ENCODE results near the gene SEC23A. TPM values are rescaled to one million over a fixed set of nuclear protein-coding genes. Genes with fewer than 3 reads are reported as not detected.
A peak's percentile ranks its signal among the peaks of the same experiment; 100 is the strongest.
"Not testable (repeated sequence)": the region's sequence is repeated elsewhere in the genome, so short reads cannot be mapped to it uniquely, and the experiment has no call there.

Gene SEC23A
- total and polyA plus RNA-seq, 5 experiments from 2014 or later, result 21.0 to 53.7 (median 28.5) TPM

GRCh38 chr14:39085933-39086332, 17.1 kb downstream of the SEC23A start:
- ATAC-seq (no peak), DNase-seq (no peak)
- peaks cover 0 to 88% (median 31%) of the 10 kb centered on the region in 3 donors for H3K36me3 Mint-ChIP-seq
- H3K4me1 Mint-ChIP-seq, result peaks cover 0 to 14% (median 10%) of the 10 kb centered on the region in 4 donors
- POLR2A ChIA-PET, result no interaction called here
- no peaks in the 10 kb centered on the region for H3K9me3 Mint-ChIP-seq
- H3K27ac Mint-ChIP-seq, result peak overlapping the region in 1 of 10 donors; percentile 37
- H3K4me3 Mint-ChIP-seq, result no peak overlapping the region
- no peaks in the 10 kb centered on the region for H3K27me3 Mint-ChIP-seq

GRCh38 chr14:39083127-39083526, 19.9 kb downstream of the SEC23A start:
- Mint-ChIP-seq H3K4me3 (no peak overlapping the region), H3K9me3 (no peaks in the 10 kb centered on the region), H3K4me1 (peaks cover 0 to 11% (median 6%) of the 10 kb centered on the region in 4 donors), H3K36me3 (peaks cover 4 to 86% (median 28%) of the 10 kb centered on the region in 3 donors), H3K27ac (peak overlapping the region in 7 of 10 donors; percentile 3 to 68 (median 30)), H3K27me3 (no peaks in the 10 kb centered on the region)
- POLR2A ChIA-PET, result no interaction called here
- DNase-seq (no peak), ATAC-seq (no peak)

- Mint-ChIP-seq H3K4me3 (no peak overlapping the region), H3K9me3 (no peaks in the 10 kb centered on the region), H3K36me3 (peaks cover 7 to 87% (median 28%) of the 10 kb centered on the region in 3 donors), H3K27me3 (no peaks in the 10 kb centered on the region), H3K4me1 (peaks cover 0 to 7% (median 6%) of the 10 kb centered on the region in 4 donors), H3K27ac (peak overlapping the region in 3 of 10 donors; percentile 37 to 60 (median 50))
- DNase-seq (no peak), ATAC-seq (no peak)
- POLR2A ChIA-PET, result no interaction called here
Measured at GRCh38 chr14:39080886-39081285, 22.1 kb downstream of the SEC23A start.

- Mint-ChIP-seq H3K36me3 (peaks cover 5 to 85% (median 33%) of the 10 kb centered on the region in 3 donors), H3K27me3 (no peaks in the 10 kb centered on the region), H3K27ac (no peak overlapping the region), H3K4me1 (peaks cover 2 to 16% (median 8%) of the 10 kb centered on the region in 4 donors), H3K9me3 (no peaks in the 10 kb centered on the region), H3K4me3 (no peak overlapping the region)
- POLR2A ChIA-PET, result no interaction called here
- DNase-seq (no peak), ATAC-seq (no peak)
Measured at GRCh38 chr14:39071096-39071495, 31.9 kb downstream of the SEC23A start.

DNA sequence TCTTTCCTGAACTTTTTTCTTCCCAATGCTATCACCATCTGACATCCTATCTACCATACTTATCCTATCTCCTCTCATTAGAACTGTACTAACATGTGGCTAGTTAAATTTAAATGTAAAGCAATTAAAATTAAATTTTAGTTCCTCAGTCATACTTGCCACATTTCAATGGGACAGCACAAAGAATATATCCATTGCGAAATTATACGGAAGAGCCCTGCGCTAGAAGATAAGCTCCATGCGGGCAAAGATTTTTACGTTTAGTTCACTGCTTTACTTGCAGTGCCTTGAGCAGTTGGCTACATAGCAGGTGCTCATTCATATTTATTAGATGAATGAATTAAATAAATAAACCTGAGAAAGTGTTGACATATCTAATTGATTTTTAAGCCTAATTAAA, 33.1 kb downstream of the SEC23A start:
- H3K36me3 Mint-ChIP-seq, result peaks cover 7 to 85% (median 41%) of the 10 kb centered on the region in 3 donors
- no peak for DNase-seq
- no peak for ATAC-seq
- no peaks in the 10 kb centered on the region for H3K9me3 Mint-ChIP-seq
- H3K4me3 Mint-ChIP-seq, result no peak overlapping the region
- H3K4me1 Mint-ChIP-seq, result peaks cover 2 to 16% (median 10%) of the 10 kb centered on the region in 4 donors
- no peaks in the 10 kb centered on the region for H3K27me3 Mint-ChIP-seq
- H3K27ac Mint-ChIP-seq, result peak overlapping the region in 3 of 10 donors; percentile 1 to 15 (median 4)
- POLR2A ChIA-PET, result no interaction called here

DNA sequence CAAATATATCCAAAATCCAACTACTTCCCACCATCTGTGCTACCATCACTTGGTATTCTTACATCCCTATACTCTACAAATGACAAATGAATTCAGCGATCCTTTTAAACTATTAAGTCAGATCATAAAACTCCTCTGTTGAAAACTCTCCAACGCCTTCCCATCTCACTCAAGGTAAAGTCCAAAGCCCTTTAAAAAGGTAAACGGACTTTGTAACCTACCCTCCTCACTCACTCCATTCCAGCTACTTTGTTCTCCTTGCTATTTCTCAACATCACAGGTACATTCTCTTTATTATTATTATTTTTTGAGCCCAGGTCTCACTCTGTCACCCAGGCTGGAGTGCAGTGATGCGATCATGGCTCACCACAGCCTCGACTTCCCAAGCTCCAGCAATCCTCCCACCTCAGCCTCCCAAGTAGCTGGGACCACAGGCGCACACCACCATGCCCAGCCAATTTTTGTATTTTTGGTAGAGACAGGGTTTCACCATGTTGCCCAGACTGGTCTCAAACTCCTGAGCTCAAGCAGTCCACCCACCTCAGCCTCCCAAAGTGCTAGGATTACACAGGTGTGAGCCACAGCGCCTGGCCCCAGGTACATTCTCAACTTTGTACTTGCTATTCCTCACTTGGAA, 33.7 kb downstream of the SEC23A start:
- H3K4me1 Mint-ChIP-seq, result peaks cover 2 to 16% (median 10%) of the 10 kb centered on the region in 4 donors
- H3K27me3 Mint-ChIP-seq, ATAC-seq, DNase-seq, H3K9me3 Mint-ChIP-seq, H3K4me3 Mint-ChIP-seq, POLR2A ChIA-PET: not testable (repeated sequence)
- H3K36me3 Mint-ChIP-seq, result peaks cover 9 to 86% (median 43%) of the 10 kb centered on the region in 3 donors
- peak overlapping the region in 5 of 10 donors; percentile 1 to 80 (median 12) for H3K27ac Mint-ChIP-seq

DNA sequence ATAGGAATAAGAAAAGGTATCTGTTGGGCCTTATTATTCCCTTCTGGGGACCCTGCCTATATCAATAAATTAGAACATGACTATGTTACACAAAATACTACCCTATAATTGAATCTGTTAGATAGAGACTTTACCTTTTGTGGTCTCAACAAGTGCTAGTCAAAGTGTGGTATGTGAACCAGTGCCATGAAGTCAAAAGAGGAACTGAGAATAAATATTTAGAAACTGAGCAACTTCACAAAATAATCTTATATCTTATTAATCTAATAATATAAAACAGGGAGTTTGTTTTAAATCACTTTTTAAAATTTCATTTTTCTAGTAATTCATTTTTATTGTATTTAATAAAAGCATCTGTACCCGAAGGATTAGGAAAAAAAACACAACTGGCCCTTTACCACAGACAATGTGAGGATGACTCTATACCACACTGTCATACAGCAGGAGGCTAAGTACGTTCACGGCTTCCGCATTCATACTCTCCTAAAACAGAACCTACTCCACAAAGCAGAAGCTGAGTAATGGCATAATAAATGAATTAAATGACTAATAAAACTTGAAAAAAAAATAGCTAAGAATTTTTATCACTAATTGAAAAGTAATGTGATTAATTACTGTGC, 42.1 kb downstream of the SEC23A start:
- H3K9me3 Mint-ChIP-seq, result peaks cover 0 to 31% (median 17%) of the 10 kb centered on the region in 9 donors
- H3K27me3 Mint-ChIP-seq, result no peaks in the 10 kb centered on the region
- ATAC-seq, result no peak
- no peak overlapping the region for H3K4me3 Mint-ChIP-seq
- H3K4me1 Mint-ChIP-seq, result peaks cover 0 to 10% (median 1%) of the 10 kb centered on the region in 4 donors
- no peak for DNase-seq
- no peak overlapping the region for H3K27ac Mint-ChIP-seq
- H3K36me3 Mint-ChIP-seq, result peaks cover 51 to 82% (median 79%) of the 10 kb centered on the region in 3 donors
- POLR2A ChIA-PET, result interaction anchor here (0.6 kb wide), 1 partner anchor 794 kb away, joined by 3 read pairs; no protein-coding TSS in a partner anchor

GRCh38 chr14:39055786-39056474, 47.1 kb downstream of the SEC23A start:
- Mint-ChIP-seq H3K9me3 (peaks cover 0 to 38% (median 18%) of the 10 kb centered on the region in 9 donors), H3K36me3 (peaks cover 38 to 86% (median 84%) of the 10 kb centered on the region in 3 donors), H3K27me3 (no peaks in the 10 kb centered on the region), H3K4me1 (peaks cover 0 to 10% (median under 1%) of the 10 kb centered on the region in 4 donors), H3K27ac (peak overlapping the region in 1 of 10 donors; percentile 59), H3K4me3 (no peak overlapping the region)
- DNase-seq (peak in 1 of 10 donors; percentile 1), ATAC-seq (no peak)
- POLR2A ChIA-PET, result no interaction called here

GRCh38 chr14:39052869-39053454, 50.1 kb downstream of the SEC23A start:
- DNase-seq, POLR2A ChIA-PET, H3K4me1 Mint-ChIP-seq, H3K4me3 Mint-ChIP-seq, ATAC-seq, H3K27me3 Mint-ChIP-seq, H3K27ac Mint-ChIP-seq: not testable (repeated sequence)
- peaks cover 18 to 83% (median 73%) of the 10 kb centered on the region in 3 donors for H3K36me3 Mint-ChIP-seq
- peaks cover 0 to 20% (median 6%) of the 10 kb centered on the region in 9 donors for H3K9me3 Mint-ChIP-seq

GRCh38 chr14:39050389-39050788, 52.6 kb downstream of the SEC23A start:
- Mint-ChIP-seq H3K4me3 (no peak overlapping the region), H3K27ac (peak overlapping the region in 1 of 10 donors; percentile 40), H3K36me3 (peaks cover 19 to 91% (median 68%) of the 10 kb centered on the region in 3 donors), H3K9me3 (peaks cover 0 to 7% (median 4%) of the 10 kb centered on the region in 9 donors), H3K27me3 (no peaks in the 10 kb centered on the region), H3K4me1 (peaks cover 0 to 1% (median 0%) of the 10 kb centered on the region in 4 donors)
- no peak for ATAC-seq
- POLR2A ChIA-PET, result no interaction called here
- no peak for DNase-seq

- peaks cover 14 to 82% (median 35%) of the 10 kb centered on the region in 3 donors for H3K36me3 Mint-ChIP-seq
- ATAC-seq, H3K4me1 Mint-ChIP-seq, POLR2A ChIA-PET, H3K27ac Mint-ChIP-seq, H3K4me3 Mint-ChIP-seq, H3K27me3 Mint-ChIP-seq, H3K9me3 Mint-ChIP-seq, DNase-seq: not testable (repeated sequence)
Measured at GRCh38 chr14:39045889-39046288, 57.1 kb downstream of the SEC23A start.

GRCh38 chr14:39043352-39043943, 59.6 kb downstream of the SEC23A start:
- DNase-seq (no peak), ATAC-seq (no peak)
- Mint-ChIP-seq H3K27ac (peak overlapping the region in 2 of 10 donors; percentile 9 to 36), H3K4me3 (no peak overlapping the region), H3K4me1 (peaks cover 0 to 11% (median 8%) of the 10 kb centered on the region in 4 donors), H3K27me3 (no peaks in the 10 kb centered on the region), H3K36me3 (peaks cover 9 to 69% (median 35%) of the 10 kb centered on the region in 3 donors), H3K9me3 (no peaks in the 10 kb centered on the region)
- POLR2A ChIA-PET, result no interaction called here

Data from naive thymus-derived CD8-positive, alpha-beta T cell (primary cell).